Peyer's patch (tissue), 4 donors: ENCODE data around the gene ROR1. TPM values are rescaled to one million over a fixed set of nuclear protein-coding genes. Genes with fewer than 3 reads are reported as not detected.

Experiments used
- DNase-seq, 3 donors: peaks; one replicate each; pipeline ENCODE4 v3.0.0-alpha.2; 2017 to 2019
- H3K27ac ChIP-seq, 4 donors: fragments of 200-600 bp; sonication (generic); one replicate each; pipeline ENCODE4 v1.5.1; 2016 to 2019
- H3K27me3 ChIP-seq, 2 donors: fragments of 200-600 bp; sonication (generic); one replicate each; pipeline ENCODE4 v1.5.1; 2019
- H3K36me3 ChIP-seq, 3 donors: fragments of 200-600 bp; sonication (generic); one replicate each; pipeline ENCODE4 v1.5.1; 2016 to 2019
- H3K4me1 ChIP-seq, 4 donors: fragments of 200-600 bp; sonication (generic); one replicate each; pipeline ENCODE4 v1.5.1; 2016 to 2019
- H3K4me3 ChIP-seq, 4 donors: fragments of 200-600 bp; sonication (generic); 1 replicate in 3 of 4; 2 replicates in 1 of 4; pipeline ENCODE4 v1.5.1; 2016 to 2019; ENCODE audit warnings: mild to moderate bottlenecking in 1 of 4
- H3K9me3 ChIP-seq, 4 donors: fragments of 200-600 bp; sonication (generic); one replicate each; pipeline ENCODE4 v1.5.1; 2016 to 2019; ENCODE audit warnings: mild to moderate bottlenecking in 1 of 4
- POLR2A ChIP-seq, 2 donors: fragments of 450-650 bp; IDR thresholded peaks; one replicate each; pipeline ENCODE4 v1.5.1; 2017; ENCODE audit warnings: antibody characterized with exemption in 2 of 2, mild to moderate bottlenecking in 2 of 2, moderate library complexity in 2 of 2
- total RNA-seq, 4 donors: library from RNA; depleted of rRNA; stranded (reverse); fragments of >200 nt; gene quantifications; one replicate each; pipeline ENCODE4 v1.1.0, GENCODE V29; 2016
- TF ChIP-seq, protein P1 (sequence below), 6 experiments: fragments of 450-650 bp in 4 of 6; fragments of 200-600 bp in 2 of 6; sonication (generic) in 1 of 6; IDR thresholded peaks; one replicate each; pipeline ENCODE4 v1.5.1; 2017 to 2019; ENCODE audit warnings: antibody characterized with exemption in 6 of 6, mild to moderate bottlenecking in 3 of 6, moderate library complexity in 1 of 6

Gene ROR1
- total RNA-seq, 4 donors from 2014 or later: 1.2 to 7.4 (median 4.7) TPM

GRCh38 chr1:64117492-64117891 lies 343.7 kb downstream of the ROR1 start:
- no peaks in the 10 kb centered on the region for H3K36me3 ChIP-seq
- TF ChIP-seq, protein P1, sequence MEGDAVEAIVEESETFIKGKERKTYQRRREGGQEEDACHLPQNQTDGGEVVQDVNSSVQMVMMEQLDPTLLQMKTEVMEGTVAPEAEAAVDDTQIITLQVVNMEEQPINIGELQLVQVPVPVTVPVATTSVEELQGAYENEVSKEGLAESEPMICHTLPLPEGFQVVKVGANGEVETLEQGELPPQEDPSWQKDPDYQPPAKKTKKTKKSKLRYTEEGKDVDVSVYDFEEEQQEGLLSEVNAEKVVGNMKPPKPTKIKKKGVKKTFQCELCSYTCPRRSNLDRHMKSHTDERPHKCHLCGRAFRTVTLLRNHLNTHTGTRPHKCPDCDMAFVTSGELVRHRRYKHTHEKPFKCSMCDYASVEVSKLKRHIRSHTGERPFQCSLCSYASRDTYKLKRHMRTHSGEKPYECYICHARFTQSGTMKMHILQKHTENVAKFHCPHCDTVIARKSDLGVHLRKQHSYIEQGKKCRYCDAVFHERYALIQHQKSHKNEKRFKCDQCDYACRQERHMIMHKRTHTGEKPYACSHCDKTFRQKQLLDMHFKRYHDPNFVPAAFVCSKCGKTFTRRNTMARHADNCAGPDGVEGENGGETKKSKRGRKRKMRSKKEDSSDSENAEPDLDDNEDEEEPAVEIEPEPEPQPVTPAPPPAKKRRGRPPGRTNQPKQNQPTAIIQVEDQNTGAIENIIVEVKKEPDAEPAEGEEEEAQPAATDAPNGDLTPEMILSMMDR (IDR thresholded peaks at IDR 0.05): no peak
- TF ChIP-seq POLR2A (IDR thresholded peaks at IDR 0.05): no peak
- H3K9me3 ChIP-seq: no peaks in the 10 kb centered on the region
- no peaks in the 10 kb centered on the region for H3K4me1 ChIP-seq
- H3K27ac ChIP-seq: no peak overlapping the region
- no peaks in the 10 kb centered on the region for H3K27me3 ChIP-seq
- no peak overlapping the region for H3K4me3 ChIP-seq
- DNase-seq: no peak

DNA sequence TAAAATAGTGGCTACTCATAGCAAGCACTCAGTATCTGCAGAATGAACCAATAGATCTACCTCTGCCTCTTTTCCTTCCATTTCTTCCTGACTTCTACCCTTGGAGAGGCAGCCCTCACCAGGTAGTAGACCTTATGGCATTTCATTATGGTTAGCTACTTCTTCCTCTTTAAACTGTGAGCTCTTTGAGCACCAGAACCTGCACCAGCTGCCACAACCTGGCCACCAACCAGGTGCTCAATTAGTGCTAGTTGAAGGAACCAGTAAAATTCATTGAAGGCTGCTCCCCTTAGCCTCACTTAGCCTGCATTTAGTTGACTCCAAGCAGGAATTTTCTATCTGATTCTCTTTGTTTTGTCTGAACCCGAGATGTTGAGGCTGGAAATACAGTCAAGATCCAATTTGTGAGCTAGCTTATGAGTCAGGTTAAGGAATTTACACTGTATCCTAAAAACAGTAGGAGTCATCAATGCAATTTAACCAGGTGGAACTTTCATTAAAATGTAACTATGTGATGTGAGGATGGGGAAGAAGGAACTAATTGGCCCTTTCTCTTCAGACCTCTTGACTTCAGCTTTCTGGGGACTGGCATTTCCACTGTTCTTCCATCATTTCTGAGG lies 348.1 kb downstream of the ROR1 start:
- no peaks in the 10 kb centered on the region for H3K9me3 ChIP-seq
- no peak for TF ChIP-seq POLR2A (IDR thresholded peaks at IDR 0.05)
- TF ChIP-seq, protein P1 (IDR thresholded peaks at IDR 0.05): no peak
- H3K4me3 ChIP-seq: no peak overlapping the region

DNA sequence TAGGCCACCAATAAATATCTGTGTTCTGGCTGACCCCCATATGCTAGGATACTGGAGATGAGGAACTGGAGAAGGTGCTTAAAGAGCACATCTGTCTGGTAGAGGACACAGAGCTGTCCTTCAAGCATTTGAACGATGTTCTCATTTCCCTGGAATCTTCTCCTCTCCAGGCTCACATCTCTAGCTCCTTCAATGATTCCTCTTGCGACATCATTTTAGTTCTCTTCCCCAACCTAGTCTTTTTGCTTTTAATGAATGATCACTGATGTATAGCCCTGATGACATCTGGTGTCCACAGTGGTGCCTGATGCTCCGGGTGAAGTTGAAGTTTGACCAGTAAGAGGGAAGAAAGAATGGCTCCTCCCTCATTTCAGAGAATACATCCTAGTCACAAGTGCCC lies 348.8 kb downstream of the ROR1 start:
- Histone ChIP-seq H3K27me3 (no peaks in the 10 kb centered on the region), H3K36me3 (no peaks in the 10 kb centered on the region), H3K4me1 (no peaks in the 10 kb centered on the region), H3K27ac (no peak overlapping the region), H3K9me3 (no peaks in the 10 kb centered on the region), H3K4me3 (no peak overlapping the region)
- TF ChIP-seq POLR2A (IDR thresholded peaks at IDR 0.05): no peak
- TF ChIP-seq, protein P1 (IDR thresholded peaks at IDR 0.05): no peak
- no peak for DNase-seq

More for the DNA sequence above, 348.1 kb downstream of the ROR1 start:
- Histone ChIP-seq H3K27me3 (no peaks in the 10 kb centered on the region), H3K36me3 (no peaks in the 10 kb centered on the region), H3K4me1 (no peaks in the 10 kb centered on the region), H3K27ac (no peak overlapping the region)
- no peak for DNase-seq

- no peaks in the 10 kb centered on the region for H3K4me1 ChIP-seq
- TF ChIP-seq, protein P1 (IDR thresholded peaks at IDR 0.05): no peak
- TF ChIP-seq POLR2A (IDR thresholded peaks at IDR 0.05): no peak
- no peaks in the 10 kb centered on the region for H3K9me3 ChIP-seq
- H3K4me3 ChIP-seq: no peak overlapping the region
- no peaks in the 10 kb centered on the region for H3K36me3 ChIP-seq
- DNase-seq: no peak
- H3K27me3 ChIP-seq: no peaks in the 10 kb centered on the region
- H3K27ac ChIP-seq: no peak overlapping the region
Measured at GRCh38 chr1:64124704-64125440, 351.1 kb downstream of the ROR1 start.

DNA sequence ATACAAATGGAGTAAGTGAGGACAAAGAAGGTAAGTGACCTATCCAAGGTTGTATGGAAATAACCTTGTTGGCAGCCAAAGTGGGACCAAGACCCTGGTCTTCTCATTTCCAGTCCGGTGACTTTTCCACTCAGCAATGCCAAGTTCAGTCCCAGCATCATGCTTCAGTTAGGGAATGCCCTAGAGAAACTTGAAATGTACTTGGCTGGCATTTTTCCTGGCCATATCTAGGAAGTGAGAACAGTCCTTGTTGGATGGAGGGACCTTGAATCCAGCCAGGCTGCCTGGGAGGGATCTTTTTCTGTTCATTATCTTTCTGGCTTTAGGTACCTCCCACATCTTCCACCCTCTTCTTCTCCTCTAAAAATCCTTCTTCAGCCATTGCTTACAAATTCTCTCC lies 352.8 kb downstream of the ROR1 start:
- no peak for DNase-seq
- Histone ChIP-seq H3K4me1 (no peaks in the 10 kb centered on the region), H3K27ac (no peak overlapping the region), H3K4me3 (no peak overlapping the region), H3K9me3 (no peaks in the 10 kb centered on the region), H3K36me3 (no peaks in the 10 kb centered on the region), H3K27me3 (no peaks in the 10 kb centered on the region)
- TF ChIP-seq POLR2A (IDR thresholded peaks at IDR 0.05): no peak
- TF ChIP-seq, protein P1 (IDR thresholded peaks at IDR 0.05): no peak
